Measurements from ENCODE around the gene BCL11B. TPM values are rescaled to one million over a fixed set of nuclear protein-coding genes. Genes with fewer than 3 reads are reported as not detected.

Gene BCL11B
- total and polyA plus RNA-seq, 2 experiments from 2014 or later, result 0.28 to 3.2 TPM

- H3K9me2 ChIP-seq (replicated peaks; ENCODE audit: insufficient read depth), result no peaks in the 10 kb centered on the region
- H3K9me3 ChIP-seq (ENCODE audit: low read depth), result no peaks in the 10 kb centered on the region
- 82% methylated on average over 10 of the region's 10 CpGs for WGBS (ENCODE audit: low lambda C conversion rate, missing lambda C conversion rate)
- H3K4me1 ChIP-seq (ENCODE audit: insufficient read depth), result peaks cover 44% of the 10 kb centered on the region
- H3K27ac ChIP-seq, result no peak overlapping the region
- H3K4me3 ChIP-seq, result no peak overlapping the region
- H3K4me2 ChIP-seq, result no peak overlapping the region
- no peak overlapping the region for H2AFZ ChIP-seq
- peaks cover 12% of the 10 kb centered on the region for H3K27me3 ChIP-seq
- TF ChIP-seq EZH2 (IDR thresholded peaks at IDR 0.05; ENCODE audit: borderline replicate concordance) (no peak), EZH2phosphoT487 (IDR thresholded peaks at IDR 0.05; ENCODE audit: low read depth, severe bottlenecking, unreplicated experiment) (no peak), CTCF (IDR thresholded peaks at IDR 0.05; ENCODE audit: poor library complexity) (no peak)
- no peaks in the 10 kb centered on the region for H4K20me1 ChIP-seq (ENCODE audit: insufficient read depth, poor library complexity, severe bottlenecking)
- no peak for DNase-seq (ENCODE audit: low spot score)
- H3K36me3 ChIP-seq (replicated peaks; ENCODE audit: insufficient read depth, low read depth), result no peaks in the 10 kb centered on the region
- H3K79me2 ChIP-seq, result peaks cover 6% of the 10 kb centered on the region
Measured at GRCh38 chr14:99242816-99243721, 28.9 kb downstream of the BCL11B start.

- no peak overlapping the region for H3K4me3 ChIP-seq
- no peak overlapping the region for H3K27ac ChIP-seq
- TF ChIP-seq CTCF (IDR thresholded peaks at IDR 0.05; ENCODE audit: poor library complexity) (no peak), EZH2 (IDR thresholded peaks at IDR 0.05; ENCODE audit: borderline replicate concordance) (no peak), EZH2phosphoT487 (IDR thresholded peaks at IDR 0.05; ENCODE audit: low read depth, severe bottlenecking, unreplicated experiment) (no peak)
- no peaks in the 10 kb centered on the region for H3K9me3 ChIP-seq (ENCODE audit: low read depth)
- H2AFZ ChIP-seq, result no peak overlapping the region
- no peaks in the 10 kb centered on the region for H3K9me2 ChIP-seq (replicated peaks; ENCODE audit: insufficient read depth)
- H3K79me2 ChIP-seq, result peaks cover 6% of the 10 kb centered on the region
- H3K27me3 ChIP-seq, result peaks cover 4% of the 10 kb centered on the region
- H3K4me2 ChIP-seq, result no peak overlapping the region
- no peak for DNase-seq (ENCODE audit: low spot score)
- no peaks in the 10 kb centered on the region for H3K36me3 ChIP-seq (replicated peaks; ENCODE audit: insufficient read depth, low read depth)
- H4K20me1 ChIP-seq (ENCODE audit: insufficient read depth, poor library complexity, severe bottlenecking), result no peaks in the 10 kb centered on the region
- peaks cover 38% of the 10 kb centered on the region for H3K4me1 ChIP-seq (ENCODE audit: insufficient read depth)
- whole genome bisulfite sequencing (ENCODE audit: low lambda C conversion rate, missing lambda C conversion rate), result 70% methylated on average over 11 of the region's 11 CpGs
Measured at GRCh38 chr14:99242238-99242637, 29.8 kb downstream of the BCL11B start.

GRCh38 chr14:99241325-99242010 is 30.5 kb downstream of the BCL11B start:
- H3K79me2 ChIP-seq, result peaks cover 6% of the 10 kb centered on the region
- H3K36me3 ChIP-seq (replicated peaks; ENCODE audit: insufficient read depth, low read depth), result no peaks in the 10 kb centered on the region
- WGBS (ENCODE audit: low lambda C conversion rate, missing lambda C conversion rate), result 63% methylated on average over 18 of the region's 18 CpGs
- H3K27me3 ChIP-seq, result no peaks in the 10 kb centered on the region
- peaks cover 30% of the 10 kb centered on the region for H3K4me1 ChIP-seq (ENCODE audit: insufficient read depth)
- no peak overlapping the region for H3K4me3 ChIP-seq
- H2AFZ ChIP-seq, result no peak overlapping the region
- H3K9me2 ChIP-seq (replicated peaks; ENCODE audit: insufficient read depth), result no peaks in the 10 kb centered on the region
- H4K20me1 ChIP-seq (ENCODE audit: insufficient read depth, poor library complexity, severe bottlenecking), result no peaks in the 10 kb centered on the region
- no peak for DNase-seq (ENCODE audit: low spot score)
- H3K9me3 ChIP-seq (ENCODE audit: low read depth), result no peaks in the 10 kb centered on the region
- H3K4me2 ChIP-seq, result no peak overlapping the region
- TF ChIP-seq EZH2phosphoT487 (IDR thresholded peaks at IDR 0.05; ENCODE audit: low read depth, severe bottlenecking, unreplicated experiment) (no peak), CTCF (IDR thresholded peaks at IDR 0.05; ENCODE audit: poor library complexity) (no peak), EZH2 (IDR thresholded peaks at IDR 0.05; ENCODE audit: borderline replicate concordance) (no peak)
- no peak overlapping the region for H3K27ac ChIP-seq
